Activated effector memory CD4-positive, alpha-beta T cell treated with Interleukin-2 at 50 U/mL for 16 hours (primary cell): ENCODE data around the gene NHS.

Experiments
- DNase-seq: peaks from one replicate; pipeline ENCODE4 v3.0.0-alpha.2; 2020

Gene NHS

GRCh38 chrX:17374619-17375366, at the start of gene NHS:
Gene NHS, plus strand, starts transcription at chrX:17375200. Its CDS starts 558 bp downstream, at chrX:17375758.
- no peak for DNase-seq

GRCh38 chrX:17328837-17329236, 46.2 kb upstream of the NHS start:
- DNase-seq = no peak

GRCh38 chrX:17336377-17336776, 38.6 kb upstream of the NHS start:
- no peak for DNase-seq

GRCh38 chrX:17355976-17356375, 19.0 kb upstream of the NHS start:
- no peak for DNase-seq

GRCh38 chrX:17359500-17359899, 15.5 kb upstream of the NHS start:
- no peak for DNase-seq

- DNase-seq = no peak
These were observed 13.4 kb upstream of the NHS start for GRCh38 chrX:17361620-17362019.

GRCh38 chrX:17368002-17368401, 7.0 kb upstream of the NHS start:
- no peak for DNase-seq

GRCh38 chrX:17369309-17369708, 5.7 kb upstream of the NHS start:
- DNase-seq = no peak

- DNase-seq = no peak
These were observed 4.8 kb upstream of the NHS start for GRCh38 chrX:17370191-17370590.

GRCh38 chrX:17372052-17372451, 2.9 kb upstream of the NHS start:
- DNase-seq = no peak

GRCh38 chrX:17373337-17373736, 1.7 kb upstream of the NHS start:
- no peak for DNase-seq

GRCh38 chrX:17375367-17375636, 302 bp downstream of the NHS start:
- no peak for DNase-seq

GRCh38 chrX:17375637-17376430, 834 bp downstream of the NHS start:
- DNase-seq = no peak

GRCh38 chrX:17376431-17377077, 1.6 kb downstream of the NHS start:
- no peak for DNase-seq

GRCh38 chrX:17377091-17377717, 2.2 kb downstream of the NHS start:
- DNase-seq = no peak

GRCh38 chrX:17377795-17378194, 2.8 kb downstream of the NHS start:
- no peak for DNase-seq

GRCh38 chrX:17380221-17380620, 5.2 kb downstream of the NHS start:
- no peak for DNase-seq

- DNase-seq = no peak
These were observed 15.4 kb downstream of the NHS start for GRCh38 chrX:17390419-17390850.

GRCh38 chrX:17395154-17395553, 20.2 kb downstream of the NHS start:
- no peak for DNase-seq

GRCh38 chrX:17397074-17397473, 22.1 kb downstream of the NHS start:
- DNase-seq = no peak

GRCh38 chrX:17403189-17403691, 28.2 kb downstream of the NHS start:
- no peak for DNase-seq

GRCh38 chrX:17403972-17404371, 29.0 kb downstream of the NHS start:
- DNase-seq = no peak

- no peak for DNase-seq
These were observed 30.4 kb downstream of the NHS start for GRCh38 chrX:17405225-17405969.
